ENCODE data around the gene SPON2. TPM values are rescaled to one million over a fixed set of nuclear protein-coding genes. Genes with fewer than 3 reads are reported as not detected.

The SPON2 gene
- total and polyA plus RNA-seq, 2 of the 4 experiments (the other 2 are of a cell fraction): 21.1 to 177 TPM

DNA sequence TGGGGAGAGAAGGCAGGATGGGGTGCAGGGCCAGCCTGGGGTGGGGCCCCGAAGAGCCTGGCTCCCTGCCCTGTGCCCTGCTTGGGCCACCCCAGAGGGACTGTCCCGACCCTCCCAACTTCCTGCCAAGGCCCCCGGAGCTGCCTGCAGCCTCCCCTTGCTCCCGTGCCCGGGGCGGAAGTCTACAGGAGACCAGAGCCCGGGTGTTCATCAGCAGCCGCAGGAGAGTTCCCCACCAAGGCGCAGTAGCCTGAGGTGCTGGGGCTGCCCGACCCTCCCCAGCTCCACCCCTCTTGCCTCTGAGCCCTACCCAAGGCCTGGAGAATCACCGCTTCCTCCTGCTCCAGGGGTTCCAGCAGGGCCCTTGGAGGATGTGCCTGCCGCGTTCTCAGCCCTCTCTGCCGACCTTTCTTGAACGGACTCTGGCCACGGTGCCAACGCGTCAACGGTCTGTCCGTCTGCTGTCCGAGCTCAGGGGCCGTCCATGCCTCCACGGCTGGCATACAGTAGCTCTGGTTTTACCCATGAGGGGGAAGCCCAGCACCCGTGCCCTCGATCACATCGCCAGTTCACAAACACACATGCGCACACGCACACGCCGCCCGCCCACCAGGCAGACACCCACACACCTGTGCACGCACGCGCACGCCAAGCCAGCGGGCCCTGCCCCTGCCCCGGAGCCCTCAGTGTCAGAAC is 36.0 kb upstream of the SPON2 start:
- peak overlapping the region; percentile 90 for H4K91ac ChIP-seq (ENCODE audit: insufficient read depth, low read depth, low read length)
- dilution Hi-C loops (cut with HindIII; ENCODE audit: low sequenced_read_pairs, unreplicated experiment) (no loop called here), in situ Hi-C loops (cut with MboI; ENCODE audit: low sequenced_read_pairs) (no loop called here), intact Hi-C loops (cut with micrococcal nuclease) (loop anchor here (2.0 kb wide), 1 partner anchor 36 kb away; the partner anchor contains the start of gene SPON2)
- 79% methylated on average over 27 of the region's 37 CpGs; no CpG with 5 or more reads in 1 of the 2 experiments for WGBS, 2 experiments (ENCODE audit: extremely low coverage in 2 of 2, insufficient read length in 1 of 2)
- H3K4ac ChIP-seq (ENCODE audit: low read depth, low read length): peak overlapping the region; percentile 83
- no peak for DNase-seq
- peak overlapping the region; percentile 29 for H3K9ac ChIP-seq (ENCODE audit: low read depth, low read length)
- H3K9me1 ChIP-seq (ENCODE audit: insufficient read depth, low read length): peaks cover 15% of the 10 kb centered on the region
- peak overlapping the region; percentile 74 to 94 for H4K8ac ChIP-seq (ENCODE audit: low read depth in 2 of 2, low read length in 2 of 2)
- no TSS peak for BruUV-seq (replicated peaks)
- peaks cover 38% of the 10 kb centered on the region for H3K4me1 ChIP-seq (ENCODE audit: control insufficient read depth, insufficient read depth, low read length)
- peak overlapping the region; percentile 78 for H3K14ac ChIP-seq (replicated peaks; ENCODE audit: low read depth, low read length)
- H3K27ac ChIP-seq (ENCODE audit: insufficient read depth, low read length): peak overlapping the region; percentile 88
- peak overlapping the region; percentile 74; the same call in 1 of the 2 replicates for H3K18ac ChIP-seq (ENCODE audit: low read depth, low read length)
- ChIA-PET CTCF (interaction anchor here (1.6 kb wide), 1 partner anchor 35 kb away, joined by 3 read pairs; no protein-coding TSS in a partner anchor), POLR2A (ENCODE audit: unreplicated experiment) (interaction anchor here (1.3 kb wide), 1 partner anchor 12 kb away, joined by 3 read pairs; no protein-coding TSS in a partner anchor)
- no peak overlapping the region for H3K56ac ChIP-seq (ENCODE audit: extremely low read depth, insufficient read depth, low read length)
- no peaks in the 10 kb centered on the region for H4K20me1 ChIP-seq (ENCODE audit: insufficient read depth, low read length)
- peak overlapping the region; percentile 29 for H2AK9ac ChIP-seq (replicated peaks; ENCODE audit: low read depth, low read length, poor library complexity)
- H2BK20ac ChIP-seq (ENCODE audit: low read depth, low read length): peak overlapping the region; percentile 67
- no peaks in the 10 kb centered on the region for H3K27me3 ChIP-seq (ENCODE audit: control insufficient read depth, insufficient read depth, low read length)
- H2BK15ac ChIP-seq (ENCODE audit: low read depth, low read length): peak overlapping the region; percentile 86; the same call in 2 of the 3 replicates
- H3K79me1 ChIP-seq (ENCODE audit: low read depth in 1 of 2, low read length in 2 of 2): peaks cover 0 to 35% of the 10 kb centered on the region in 2 experiments; a peak in 3 of 4 replicates
- no peak overlapping the region; the same call in 1 of the 2 replicates for H3K4me2 ChIP-seq (ENCODE audit: low read depth, low read length)
- no peaks in the 10 kb centered on the region for H3K9me3 ChIP-seq (ENCODE audit: control insufficient read depth, insufficient read depth, low read length)
- TF ChIP-seq CHD1 (IDR thresholded peaks at IDR 0.05; ENCODE audit: low read depth, low read length) (no peak), RCOR1 (IDR thresholded peaks at IDR 0.05; ENCODE audit: insufficient replicate concordance, low read length) (no peak)
- TF ChIP-seq, protein P1, sequence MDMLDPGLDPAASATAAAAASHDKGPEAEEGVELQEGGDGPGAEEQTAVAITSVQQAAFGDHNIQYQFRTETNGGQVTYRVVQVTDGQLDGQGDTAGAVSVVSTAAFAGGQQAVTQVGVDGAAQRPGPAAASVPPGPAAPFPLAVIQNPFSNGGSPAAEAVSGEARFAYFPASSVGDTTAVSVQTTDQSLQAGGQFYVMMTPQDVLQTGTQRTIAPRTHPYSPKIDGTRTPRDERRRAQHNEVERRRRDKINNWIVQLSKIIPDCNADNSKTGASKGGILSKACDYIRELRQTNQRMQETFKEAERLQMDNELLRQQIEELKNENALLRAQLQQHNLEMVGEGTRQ (IDR thresholded peaks at IDR 0.05; ENCODE audit: low read depth, low read length): no peak
- H3K23ac ChIP-seq (ENCODE audit: low read depth, low read length): no peak overlapping the region; the same call in 1 of the 2 replicates
- peak overlapping the region; percentile 77 for H2AFZ ChIP-seq (replicated peaks; ENCODE audit: low read length, poor library complexity)
- H4K5ac ChIP-seq (ENCODE audit: low read depth, low read length): peak overlapping the region; percentile 82
- peaks cover 26% of the 10 kb centered on the region for H3K36me3 ChIP-seq (ENCODE audit: control insufficient read depth, insufficient read depth, low read length)
- no peak overlapping the region for H3K4me3 ChIP-seq (ENCODE audit: insufficient read depth, low read depth, low read length)
- H2AK5ac ChIP-seq (ENCODE audit: low read depth, low read length): peak overlapping the region; percentile 99
- peak; percentile 3 for ATAC-seq (ENCODE audit: low read depth)
- H2BK120ac ChIP-seq (ENCODE audit: low read depth, low read length): peak overlapping the region; percentile 80
- peak overlapping the region; percentile 56 for H2BK5ac ChIP-seq (ENCODE audit: low read depth, low read length, poor library complexity, severe bottlenecking)

All from IMR-90 (cell line).